GM19193 (cell line): ENCODE results near the gene LPIN1.

Source experiments
- POLR2A ChIP-seq: IDR thresholded peaks from 4 replicates; pipeline ENCODE4 v1.6.1; 2011; ENCODE audit not compliant: insufficient read depth, insufficient read length; ENCODE audit errors: extremely low read depth

The LPIN1 gene

DNA sequence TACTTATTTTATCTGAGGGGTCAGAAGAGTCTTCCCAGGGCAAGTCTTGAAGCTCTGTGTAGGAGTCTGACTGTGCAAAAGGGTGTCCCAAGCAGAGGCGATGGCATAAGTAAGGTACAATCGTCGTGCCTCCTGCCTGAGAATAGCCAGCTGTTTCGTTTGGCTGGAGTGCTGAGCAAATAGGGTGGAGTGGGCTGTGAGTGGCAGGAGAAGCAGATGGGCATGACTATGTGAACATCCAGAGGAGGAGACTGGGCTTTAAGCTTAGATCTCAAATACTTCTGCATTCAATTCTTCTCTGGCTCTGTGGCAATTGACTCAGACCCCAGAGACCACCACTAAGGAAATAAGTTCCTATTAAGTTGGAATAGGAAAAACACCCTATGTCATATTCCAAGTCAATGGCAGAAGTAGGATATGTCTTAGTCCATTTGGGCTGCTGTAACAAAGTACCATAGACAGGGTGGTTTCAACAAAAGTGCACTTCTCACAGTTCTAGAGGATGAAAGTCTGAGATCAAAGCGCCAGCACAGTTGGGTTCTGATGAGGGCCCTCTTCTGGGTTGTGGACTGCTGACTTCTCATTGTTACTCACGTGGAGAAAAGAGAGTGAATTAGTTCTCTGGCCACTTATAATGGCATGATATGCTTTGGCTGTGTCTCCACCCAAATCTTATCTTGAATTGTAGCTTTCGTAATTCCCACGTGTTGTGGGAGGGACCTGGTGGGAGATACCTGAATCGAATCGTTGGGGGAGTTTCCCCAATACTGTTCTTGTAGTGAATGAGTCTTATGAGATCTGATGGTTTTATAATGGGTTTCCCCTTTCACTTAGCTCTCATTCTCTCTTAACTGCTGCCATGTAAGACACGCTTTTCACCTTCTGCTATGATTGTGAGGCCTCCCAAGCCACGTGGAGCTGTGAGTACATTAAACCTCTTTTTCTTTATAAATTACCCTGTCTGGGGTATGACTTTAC lies 120.2 kb downstream of the LPIN1 start:
- no peak for TF ChIP-seq POLR2A

DNA sequence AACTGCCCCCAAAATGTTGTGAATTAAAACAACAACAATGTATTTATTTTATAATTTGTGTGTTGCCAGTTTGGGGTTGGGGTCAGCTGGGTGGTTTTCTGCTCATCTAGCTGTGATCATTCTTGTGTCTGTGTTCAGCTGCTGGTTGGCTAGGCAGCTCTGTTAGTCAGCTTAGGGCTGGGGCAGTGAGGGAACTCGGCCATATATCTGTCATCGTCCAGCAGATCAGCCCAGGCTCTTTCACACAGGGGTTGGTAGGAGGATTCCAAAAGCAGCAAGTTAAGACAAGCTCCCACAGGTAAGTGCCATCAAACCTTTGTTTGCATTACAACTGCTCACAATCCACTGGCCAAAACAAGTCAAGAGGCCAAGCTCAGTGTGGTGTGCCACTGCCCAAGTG lies 121.5 kb downstream of the LPIN1 start:
- no peak for TF ChIP-seq POLR2A

DNA sequence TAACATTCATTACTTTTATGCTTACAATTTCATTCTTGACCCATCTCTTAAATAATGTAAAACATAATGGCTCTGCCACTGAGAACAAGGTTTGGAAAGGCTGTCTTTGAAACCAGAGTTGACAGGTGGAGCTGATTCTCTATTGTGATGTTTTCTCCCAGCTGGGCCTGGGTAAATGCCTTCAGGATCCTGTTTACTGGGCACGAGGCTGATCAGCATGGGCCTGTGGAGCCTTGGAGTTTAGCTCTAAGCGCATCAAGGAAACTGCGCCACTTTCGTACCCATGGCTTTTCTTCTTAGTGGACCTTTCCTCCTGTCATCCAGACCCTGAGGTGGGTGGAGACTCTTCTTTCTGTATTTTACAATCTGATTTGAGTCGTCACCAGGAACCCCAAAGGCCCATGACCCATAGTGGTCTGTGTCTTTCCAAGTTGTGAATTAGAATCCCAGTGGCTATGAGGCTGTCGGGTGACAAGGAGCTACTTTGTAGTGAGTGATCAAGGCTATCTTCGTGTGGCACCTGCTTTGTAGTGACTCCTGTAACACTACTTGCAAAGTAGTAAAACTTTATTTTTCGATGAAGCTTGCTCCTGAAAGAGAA lies 123.1 kb downstream of the LPIN1 start:
- no peak for TF ChIP-seq POLR2A

DNA sequence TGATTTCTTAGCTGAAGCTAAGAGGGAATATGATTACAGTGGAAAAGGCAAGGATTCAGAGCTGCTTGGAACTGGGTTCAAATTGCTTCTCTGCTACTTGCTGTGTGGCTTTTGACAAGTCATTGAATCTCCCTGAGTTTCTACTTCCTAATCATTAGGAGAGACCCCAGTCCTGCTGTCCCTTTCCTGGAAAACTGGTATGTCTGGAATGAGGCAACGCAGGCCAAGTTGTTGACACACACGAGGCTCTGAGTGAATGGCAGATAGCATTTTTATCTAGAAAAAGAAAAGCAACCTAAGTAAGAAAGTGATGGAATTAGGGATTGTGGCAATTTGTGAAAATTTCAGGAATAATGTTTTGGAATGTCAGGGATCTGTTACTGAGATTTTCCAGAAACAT lies 123.6 kb downstream of the LPIN1 start:
- TF ChIP-seq POLR2A, result no peak

DNA sequence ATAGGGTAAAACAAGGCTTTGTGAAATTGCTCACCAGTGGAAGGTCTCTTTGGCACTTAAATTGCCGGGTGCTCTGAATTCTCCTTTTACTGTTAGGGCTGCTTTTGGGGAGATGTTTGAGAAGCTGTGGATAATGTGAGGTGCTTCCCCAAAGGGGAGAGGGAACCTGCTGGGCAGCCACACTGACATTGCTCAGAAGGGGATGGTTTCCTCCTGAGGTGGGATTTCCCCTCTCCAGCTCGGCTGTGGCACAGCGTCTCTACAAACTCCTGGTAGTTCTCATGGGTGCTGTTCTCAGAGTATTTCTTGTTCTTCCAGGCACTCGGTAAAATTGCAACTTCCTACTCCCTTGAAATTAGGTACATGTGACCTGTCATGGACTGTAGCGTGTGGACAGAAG lies 124.2 kb downstream of the LPIN1 start:
- TF ChIP-seq POLR2A, result no peak

- TF ChIP-seq POLR2A, result no peak
Observed at GRCh38 chr2:11871421-11871820, 125.0 kb downstream of the LPIN1 start.

DNA sequence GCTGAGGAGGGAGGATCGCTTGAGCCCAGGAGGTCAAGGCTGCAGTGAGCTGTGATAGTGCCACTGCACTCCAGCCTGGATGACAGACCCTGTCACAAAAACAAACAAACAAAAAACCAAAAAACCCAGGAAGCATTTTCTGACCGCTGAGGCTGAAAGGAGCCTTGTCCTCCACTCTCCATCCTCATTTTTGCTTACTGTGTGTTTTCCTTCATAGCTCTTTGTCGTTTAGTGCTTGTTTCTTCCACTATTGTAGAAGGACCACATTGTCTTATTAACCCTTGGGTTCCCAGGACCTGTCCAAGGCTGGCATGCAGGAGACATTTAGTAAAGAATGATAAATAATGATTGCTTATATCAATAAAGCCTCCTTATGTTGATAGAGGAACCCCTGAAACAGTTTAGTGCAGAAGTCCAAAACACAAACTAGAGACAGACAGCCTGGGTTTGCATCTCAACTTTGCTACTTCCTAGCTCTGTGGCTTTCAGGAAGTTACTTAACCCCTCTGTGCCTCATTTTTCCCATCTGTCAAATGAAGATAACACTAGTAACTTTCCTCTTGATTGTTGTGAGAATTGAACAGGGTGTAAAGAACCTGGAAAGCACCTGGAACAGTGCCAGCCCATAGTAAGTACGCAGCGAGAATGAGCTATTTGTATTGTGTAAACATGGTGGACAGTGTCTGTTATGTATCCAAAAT lies 126.0 kb downstream of the LPIN1 start:
- TF ChIP-seq POLR2A, result no peak

DNA sequence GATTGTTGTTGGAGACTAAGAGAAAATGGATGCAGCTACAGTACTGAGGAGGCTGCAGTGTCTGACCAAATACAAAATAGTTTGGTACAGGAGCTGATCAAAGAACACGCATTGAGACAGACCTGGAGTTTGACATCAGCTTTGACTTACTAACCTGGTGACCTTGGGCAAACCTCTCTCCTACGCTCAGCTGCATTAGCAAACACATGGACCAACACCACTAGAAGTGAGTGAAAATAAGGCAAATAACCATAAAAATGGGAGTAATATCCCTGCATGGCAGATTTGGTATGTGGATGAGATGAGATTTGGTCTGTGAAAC lies 126.5 kb downstream of the LPIN1 start:
- no peak for TF ChIP-seq POLR2A

GRCh38 chr2:11873356-11874154 lies 127.1 kb downstream of the LPIN1 start:
- no peak for TF ChIP-seq POLR2A

DNA sequence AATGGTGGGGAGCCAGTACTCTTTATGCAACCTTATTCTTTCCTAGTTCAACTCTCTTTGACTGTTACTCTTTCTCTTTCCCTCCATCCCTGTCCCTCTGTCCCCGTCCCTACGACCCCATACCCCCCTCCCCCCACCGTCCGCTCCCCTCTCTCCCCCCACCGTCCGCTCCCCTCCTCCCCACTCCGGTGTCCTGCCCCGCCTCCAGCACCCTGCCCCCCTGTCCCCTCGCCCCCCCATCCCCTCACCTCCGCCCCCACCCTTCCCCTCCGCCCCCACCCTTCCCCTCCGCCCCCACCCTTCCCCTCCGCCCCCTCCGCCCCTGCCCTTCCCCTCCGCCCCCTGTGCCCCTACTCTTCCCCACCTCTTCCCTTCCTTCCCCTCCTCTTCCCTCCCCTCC lies 128.4 kb downstream of the LPIN1 start:
- TF ChIP-seq POLR2A, result no peak

- TF ChIP-seq POLR2A, result no peak
Observed at GRCh38 chr2:11875481-11875880, 129.0 kb downstream of the LPIN1 start.

GRCh38 chr2:11876436-11876835 lies 130.0 kb downstream of the LPIN1 start:
- no peak for TF ChIP-seq POLR2A

GRCh38 chr2:11876889-11877288 lies 130.5 kb downstream of the LPIN1 start:
- TF ChIP-seq POLR2A, result no peak
